Neuronal stem cell (in vitro differentiated cells): ENCODE measurements around the gene SH3BP2.

Source experiments
- DNase-seq: peaks from one replicate; pipeline ENCODE4 v3.0.0-alpha.2; 2013; ENCODE audit warnings: low spot score
- H2AFZ ChIP-seq: one replicate; pipeline ENCODE4 v1.6.1; 2013; ENCODE audit warnings: mild to moderate bottlenecking, low read length, inconsistent platforms
- H2AK5ac ChIP-seq: 2 replicates; pipeline ENCODE4 v1.6.1; 2013; ENCODE audit warnings: low read depth, mild to moderate bottlenecking, inconsistent platforms, low read length, moderate library complexity, mixed read lengths
- H2BK120ac ChIP-seq: 2 replicates; pipeline ENCODE4 v1.6.1; 2013; ENCODE audit warnings: low read depth, mild to moderate bottlenecking, inconsistent platforms, low read length, moderate library complexity, mixed read lengths
- H2BK12ac ChIP-seq: one replicate; pipeline ENCODE4 v1.6.1; 2013; ENCODE audit warnings: low read length, inconsistent platforms
- H2BK15ac ChIP-seq: 2 replicates; pipeline ENCODE4 v1.6.1; 2013; ENCODE audit warnings: mild to moderate bottlenecking, low read length, inconsistent platforms, mixed read lengths
- H2BK5ac ChIP-seq: one replicate; pipeline ENCODE4 v1.6.1; 2013; ENCODE audit warnings: inconsistent platforms, mild to moderate bottlenecking, low read length, moderate library complexity
- H3K14ac ChIP-seq: one replicate; pipeline ENCODE4 v1.6.1; 2013; ENCODE audit warnings: low read length, inconsistent platforms
- H3K18ac ChIP-seq: 2 replicates; pipeline ENCODE4 v1.6.1; 2013; ENCODE audit warnings: low read length, inconsistent platforms
- H3K23ac ChIP-seq: 2 replicates; pipeline ENCODE4 v1.6.1; 2013; ENCODE audit warnings: low read depth, mild to moderate bottlenecking, mixed read lengths, low read length, inconsistent platforms; ENCODE audit not compliant: poor library complexity
- H3K27ac ChIP-seq: replicated peaks from 3 replicates; pipeline ENCODE4 v1.5.1; 2013; ENCODE audit warnings: low read length, inconsistent platforms
- H3K27me3 ChIP-seq, 3 experiments: 2 replicates each; pipeline ENCODE4 v1.6.1; 2013; ENCODE audit warnings: low read length in 3 of 3, mild to moderate bottlenecking in 2 of 3, inconsistent platforms in 1 of 3, low read depth in 1 of 3, mixed read lengths in 1 of 3, moderate library complexity in 1 of 3; ENCODE audit not compliant: control insufficient read depth in 3 of 3, insufficient read depth in 3 of 3
- H3K36me3 ChIP-seq, 2 donors: replicated peaks in 1 of 2; 2 replicates each; pipeline ENCODE4 v1.6.1; 2013; ENCODE audit warnings: low read length in 2 of 2; ENCODE audit not compliant: control insufficient read depth in 2 of 2, insufficient read depth in 2 of 2
- H3K4ac ChIP-seq: 2 replicates; pipeline ENCODE4 v1.6.1; 2013; ENCODE audit warnings: inconsistent platforms, mild to moderate bottlenecking, low read length, moderate library complexity
- H3K4me1 ChIP-seq, 2 donors: 1 replicate in 1 of 2; 2 replicates in 1 of 2; pipeline ENCODE4 v1.6.1; 2013; ENCODE audit warnings: low read length in 2 of 2, low read depth in 1 of 2; ENCODE audit not compliant: control insufficient read depth in 2 of 2, insufficient read depth in 1 of 2
- H3K4me2 ChIP-seq: one replicate; pipeline ENCODE4 v1.6.1; 2013; ENCODE audit warnings: mild to moderate bottlenecking, low read length, inconsistent platforms; ENCODE audit not compliant: insufficient read depth, poor library complexity, severe bottlenecking
- H3K4me3 ChIP-seq, 2 donors: 2 replicates each; pipeline ENCODE4 v1.5.1; 2013; ENCODE audit warnings: low read length in 2 of 2, mild to moderate bottlenecking in 2 of 2, inconsistent platforms in 1 of 2, moderate library complexity in 1 of 2
- H3K79me1 ChIP-seq: one replicate; pipeline ENCODE4 v1.6.1; 2013; ENCODE audit warnings: low read depth, mild to moderate bottlenecking, inconsistent platforms, low read length, moderate library complexity
- H3K9ac ChIP-seq: one replicate; pipeline ENCODE4 v1.6.1; 2013; ENCODE audit warnings: mild to moderate bottlenecking, low read depth, low read length, inconsistent platforms; ENCODE audit not compliant: poor library complexity
- H3K9me3 ChIP-seq, 2 donors: replicated peaks in 1 of 2; 2 replicates each; pipeline versions ENCODE3 to v1.6.1; 2013; ENCODE audit warnings: low read length in 2 of 2, mild to moderate bottlenecking in 2 of 2, inconsistent platforms in 1 of 2, low read depth in 1 of 2, mixed read lengths in 1 of 2, moderate library complexity in 1 of 2; ENCODE audit not compliant: control insufficient read depth in 2 of 2, insufficient read depth in 1 of 2
- H4K8ac ChIP-seq: one replicate; pipeline ENCODE4 v1.6.1; 2013; ENCODE audit warnings: low read depth, mild to moderate bottlenecking, inconsistent platforms, low read length, moderate library complexity
- H4K91ac ChIP-seq: one replicate; pipeline ENCODE4 v1.6.1; 2013; ENCODE audit warnings: low read length, low read depth, mild to moderate bottlenecking, inconsistent platforms; ENCODE audit not compliant: poor library complexity
- WGBS, 2 donors: extraction: QIAGEN DNeasy Blood & Tissue Kit; methylation state at CpG; one replicate each; pipeline ENCODE4 v1.1.7; 2013; ENCODE audit warnings: missing lambda C conversion rate in 2 of 2, mixed read lengths in 1 of 2; ENCODE audit not compliant: insufficient read length in 2 of 2, insufficient replicate concordance in 1 of 2; ENCODE audit errors: extremely low coverage in 2 of 2; 5-methylcytosine and 5-hydroxymethylcytosine counted together

Gene SH3BP2

DNA sequence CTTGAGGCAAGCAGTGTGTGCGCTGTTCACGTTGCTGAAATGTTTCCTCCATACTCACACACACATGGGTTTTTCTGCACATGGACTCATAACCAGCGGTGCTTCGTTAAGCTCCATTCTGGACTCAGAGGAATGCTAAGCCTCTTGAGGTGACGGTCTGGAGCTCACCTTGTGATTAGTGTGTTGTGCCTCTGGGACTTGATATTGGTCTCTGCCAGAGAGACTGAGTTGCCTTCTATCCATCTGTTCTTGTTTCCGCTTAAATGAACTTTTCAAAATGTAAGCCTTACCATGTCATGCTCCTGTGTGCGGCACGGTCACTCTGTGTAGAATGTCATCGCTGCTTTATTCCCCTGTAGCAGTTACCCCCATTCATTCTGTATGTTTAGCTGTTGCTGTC, 93.3 kb downstream of the SH3BP2 start:
- H3K14ac ChIP-seq: no peak overlapping the region
- H3K79me1 ChIP-seq: no peaks in the 10 kb centered on the region
- no peak overlapping the region for H2AK5ac ChIP-seq
- no peak overlapping the region for H3K9ac ChIP-seq
- no CpG with 5 or more reads among the region's 9 CpGs for WGBS, 2 donors
- H4K91ac ChIP-seq: no peak overlapping the region
- no peak overlapping the region for H3K23ac ChIP-seq
- H3K4me1 ChIP-seq: no peaks in the 10 kb centered on the region
- no peaks in the 10 kb centered on the region for H3K27me3 ChIP-seq
- peaks cover 26 to 78% of the 10 kb centered on the region in 2 donors for H3K36me3 ChIP-seq
- H2BK120ac ChIP-seq: no peak overlapping the region
- no peak overlapping the region for H4K8ac ChIP-seq
- H2BK5ac ChIP-seq: no peak overlapping the region
- H3K4me2 ChIP-seq: no peak overlapping the region
- no peak overlapping the region for H3K18ac ChIP-seq
- no peak overlapping the region for H3K27ac ChIP-seq
- no peaks in the 10 kb centered on the region for H3K9me3 ChIP-seq
- DNase-seq: no peak
- no peak overlapping the region for H2BK15ac ChIP-seq
- no peak overlapping the region for H3K4me3 ChIP-seq
- H2AFZ ChIP-seq: no peak overlapping the region
- H3K4ac ChIP-seq: no peak overlapping the region
- no peak overlapping the region for H2BK12ac ChIP-seq

GRCh38 chr4:2886622-2887021, 93.7 kb downstream of the SH3BP2 start:
- Histone ChIP-seq H2BK12ac (no peak overlapping the region), H3K9me3 (no peaks in the 10 kb centered on the region), H3K14ac (no peak overlapping the region), H2BK120ac (no peak overlapping the region), H3K4me3 (no peak overlapping the region), H2AK5ac (no peak overlapping the region), H3K18ac (no peak overlapping the region), H2BK15ac (no peak overlapping the region), H3K4me2 (no peak overlapping the region), H2AFZ (no peak overlapping the region), H3K9ac (no peak overlapping the region), H3K4ac (no peak overlapping the region), H3K36me3 (peaks cover 26 to 75% of the 10 kb centered on the region in 2 donors), H3K4me1 (no peaks in the 10 kb centered on the region), H4K91ac (no peak overlapping the region), H3K23ac (no peak overlapping the region), H3K27me3 (no peaks in the 10 kb centered on the region), H2BK5ac (no peak overlapping the region), H4K8ac (no peak overlapping the region), H3K27ac (no peak overlapping the region), H3K79me1 (no peaks in the 10 kb centered on the region)
- no CpG with 5 or more reads among the region's 6 CpGs for WGBS, 2 donors
- no peak for DNase-seq

DNA sequence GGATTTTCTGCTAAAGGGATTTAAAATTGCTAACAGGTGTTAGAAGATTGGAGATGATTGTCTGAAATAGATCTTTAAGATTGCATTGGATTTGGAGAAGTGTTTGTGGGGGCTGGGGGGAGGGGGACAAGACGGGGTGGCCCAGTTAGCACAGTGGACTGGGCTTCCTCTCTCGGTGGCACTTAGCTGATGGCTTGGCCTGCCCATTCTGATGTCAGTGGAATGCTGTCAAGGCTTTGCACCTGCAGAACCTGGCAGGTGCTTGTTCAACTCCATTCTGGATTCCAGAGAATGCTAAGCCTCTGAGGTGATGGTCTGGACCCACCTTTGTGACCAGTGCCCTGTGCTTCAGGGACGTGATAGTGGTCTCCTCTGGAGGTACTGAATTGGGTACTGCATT, 94.5 kb downstream of the SH3BP2 start:
- Histone ChIP-seq H3K27ac (no peak overlapping the region), H2BK12ac (no peak overlapping the region), H3K18ac (no peak overlapping the region), H3K9ac (peak overlapping the region; percentile 34), H3K14ac (no peak overlapping the region), H3K79me1 (no peaks in the 10 kb centered on the region), H3K9me3 (no peaks in the 10 kb centered on the region), H3K23ac (no peak overlapping the region), H4K8ac (no peak overlapping the region), H3K27me3 (no peaks in the 10 kb centered on the region), H2BK5ac (no peak overlapping the region), H2AK5ac (no peak overlapping the region), H3K4ac (no peak overlapping the region), H2AFZ (no peak overlapping the region), H4K91ac (no peak overlapping the region), H3K4me2 (no peak overlapping the region), H2BK15ac (no peak overlapping the region), H2BK120ac (no peak overlapping the region), H3K4me1 (no peaks in the 10 kb centered on the region), H3K36me3 (peaks cover 24 to 72% of the 10 kb centered on the region in 2 donors), H3K4me3 (no peak overlapping the region)
- no peak for DNase-seq
- WGBS, 2 donors: no CpG with 5 or more reads among the region's 3 CpGs

GRCh38 chr4:2888886-2889285, 96.0 kb downstream of the SH3BP2 start:
- Histone ChIP-seq H2BK12ac (no peak overlapping the region), H3K4me1 (no peaks in the 10 kb centered on the region), H3K18ac (no peak overlapping the region), H2BK120ac (no peak overlapping the region), H3K9ac (no peak overlapping the region), H3K14ac (no peak overlapping the region), H2AFZ (no peak overlapping the region), H3K4me2 (no peak overlapping the region), H3K23ac (no peak overlapping the region), H2AK5ac (no peak overlapping the region), H3K36me3 (peaks cover 23 to 64% of the 10 kb centered on the region in 2 donors), H4K91ac (no peak overlapping the region), H3K9me3 (no peaks in the 10 kb centered on the region), H4K8ac (no peak overlapping the region), H3K27me3 (no peaks in the 10 kb centered on the region), H3K4ac (no peak overlapping the region), H2BK15ac (no peak overlapping the region), H3K27ac (no peak overlapping the region), H3K79me1 (no peaks in the 10 kb centered on the region), H2BK5ac (no peak overlapping the region), H3K4me3 (no peak overlapping the region)
- WGBS, 2 donors: no CpG with 5 or more reads among the region's 3 CpGs
- no peak for DNase-seq
